Activated B cell treated with CpG ODN at 0.5 μM for 24 hours (primary cell): ENCODE measurements around the gene TENM4. TPM values are rescaled to one million over a fixed set of nuclear protein-coding genes. Genes with fewer than 3 reads are reported as not detected.

Experiments
- ATAC-seq: fragments of 200-7000 bp; cut with Tn5 transposase; one replicate; pipeline ENCODE4 v1.10.0; 2021; ENCODE audit warnings: low read depth, mild to moderate bottlenecking, moderate library complexity
- CTCF ChIA-PET: fragments of 350-600 bp; sonication (Branson Sonifier 250); formaldehyde crosslinking; loops from one replicate; lab custom pipeline; 2021; ENCODE audit warnings: antibody characterized with exemption; lab: Charles Lee
- POLR2A ChIA-PET: fragments of 350-600 bp; sonication (Branson Sonifier 250); formaldehyde crosslinking; loops from one replicate; lab custom pipeline; 2021; ENCODE audit warnings: antibody characterized with exemption; lab: Charles Lee
- DNase-seq: peaks from one replicate; pipeline ENCODE4 v3.0.0; 2022
- H3K27ac Mint-ChIP-seq: one replicate; pipeline ENCODE4 v1.8.0; 2020; ENCODE audit warnings: mixed read lengths
- H3K27me3 Mint-ChIP-seq: one replicate; pipeline ENCODE4 v1.8.0; 2021; ENCODE audit warnings: mixed read lengths
- H3K36me3 Mint-ChIP-seq: one replicate; pipeline ENCODE4 v1.8.0; 2021; ENCODE audit warnings: low read depth, mixed read lengths
- H3K4me1 Mint-ChIP-seq: one replicate; pipeline ENCODE4 v1.8.0; 2021; ENCODE audit warnings: mixed read lengths
- H3K4me3 Mint-ChIP-seq: one replicate; pipeline ENCODE4 v1.8.0; 2020; ENCODE audit warnings: mild to moderate bottlenecking, mixed read lengths
- H3K9me3 Mint-ChIP-seq: one replicate; pipeline ENCODE4 v1.8.0; 2020; ENCODE audit warnings: mixed read lengths
- intact Hi-C: fragments of 100-400 bp; cut with micrococcal nuclease; formaldehyde crosslinking; loops from one replicate; pipeline ENCODE4 v1.15.1; 2024
- total RNA-seq: library from RNA; stranded (reverse); gene quantifications from 2 replicates; pipeline ENCODE4 v1.2.3, GENCODE V29; 2022
- TF ChIP-seq, protein P1 (sequence below): fragments of 200-600 bp; IDR thresholded peaks from one replicate; pipeline ENCODE4 v1.8.0; 2022; ENCODE audit warnings: antibody characterized with exemption, mild to moderate bottlenecking

The TENM4 gene
- total RNA-seq, 1 donor from 2014 or later: 2.4 TPM

GRCh38 chr11:78666675-78667160, 774.1 kb downstream of the TENM4 start:
- CTCF ChIA-PET: interaction anchor here (1.4 kb wide), 1 partner anchor 21 kb away, joined by 3 read pairs; no protein-coding TSS in a partner anchor
- Mint-ChIP-seq H3K27me3 (peaks cover 3% of the 10 kb centered on the region), H3K9me3 (no peaks in the 10 kb centered on the region), H3K4me3 (no peak overlapping the region), H3K36me3 (no peaks in the 10 kb centered on the region), H3K27ac (no peak overlapping the region), H3K4me1 (no peaks in the 10 kb centered on the region)
- POLR2A ChIA-PET: no interaction called here
- DNase-seq (no peak), ATAC-seq (no peak)
- intact Hi-C loops: no loop called here
- TF ChIP-seq, protein P1, sequence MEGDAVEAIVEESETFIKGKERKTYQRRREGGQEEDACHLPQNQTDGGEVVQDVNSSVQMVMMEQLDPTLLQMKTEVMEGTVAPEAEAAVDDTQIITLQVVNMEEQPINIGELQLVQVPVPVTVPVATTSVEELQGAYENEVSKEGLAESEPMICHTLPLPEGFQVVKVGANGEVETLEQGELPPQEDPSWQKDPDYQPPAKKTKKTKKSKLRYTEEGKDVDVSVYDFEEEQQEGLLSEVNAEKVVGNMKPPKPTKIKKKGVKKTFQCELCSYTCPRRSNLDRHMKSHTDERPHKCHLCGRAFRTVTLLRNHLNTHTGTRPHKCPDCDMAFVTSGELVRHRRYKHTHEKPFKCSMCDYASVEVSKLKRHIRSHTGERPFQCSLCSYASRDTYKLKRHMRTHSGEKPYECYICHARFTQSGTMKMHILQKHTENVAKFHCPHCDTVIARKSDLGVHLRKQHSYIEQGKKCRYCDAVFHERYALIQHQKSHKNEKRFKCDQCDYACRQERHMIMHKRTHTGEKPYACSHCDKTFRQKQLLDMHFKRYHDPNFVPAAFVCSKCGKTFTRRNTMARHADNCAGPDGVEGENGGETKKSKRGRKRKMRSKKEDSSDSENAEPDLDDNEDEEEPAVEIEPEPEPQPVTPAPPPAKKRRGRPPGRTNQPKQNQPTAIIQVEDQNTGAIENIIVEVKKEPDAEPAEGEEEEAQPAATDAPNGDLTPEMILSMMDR: no peak

DNA sequence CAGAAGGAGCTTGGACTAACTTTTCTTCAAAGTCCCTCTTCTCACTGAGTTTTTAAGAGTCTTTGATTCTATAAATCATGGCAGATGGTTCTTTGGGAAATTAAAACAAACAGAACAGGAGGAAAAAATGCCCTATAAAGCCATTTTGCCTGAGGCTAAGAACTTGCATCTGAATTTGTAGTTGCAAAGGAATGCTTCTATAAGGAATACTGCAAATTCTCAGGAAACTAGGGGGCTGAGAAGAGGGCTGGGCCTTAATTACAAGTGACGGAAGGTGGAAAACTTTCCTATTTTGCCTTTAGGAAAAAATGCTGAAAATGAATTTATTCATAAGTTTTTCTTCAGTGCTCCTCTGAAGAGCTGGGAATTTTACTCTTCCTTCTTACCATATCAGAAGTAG, 776.2 kb downstream of the TENM4 start:
- no peak overlapping the region for H3K4me3 Mint-ChIP-seq
- no peaks in the 10 kb centered on the region for H3K4me1 Mint-ChIP-seq
- intact Hi-C loops: no loop called here
- no peaks in the 10 kb centered on the region for H3K36me3 Mint-ChIP-seq
- no peak for DNase-seq
- POLR2A ChIA-PET: no interaction called here
- no peak overlapping the region for H3K27ac Mint-ChIP-seq
- peaks cover 3% of the 10 kb centered on the region for H3K27me3 Mint-ChIP-seq
- CTCF ChIA-PET: no interaction called here
- TF ChIP-seq, protein P1: no peak
- no peaks in the 10 kb centered on the region for H3K9me3 Mint-ChIP-seq
- no peak for ATAC-seq

DNA sequence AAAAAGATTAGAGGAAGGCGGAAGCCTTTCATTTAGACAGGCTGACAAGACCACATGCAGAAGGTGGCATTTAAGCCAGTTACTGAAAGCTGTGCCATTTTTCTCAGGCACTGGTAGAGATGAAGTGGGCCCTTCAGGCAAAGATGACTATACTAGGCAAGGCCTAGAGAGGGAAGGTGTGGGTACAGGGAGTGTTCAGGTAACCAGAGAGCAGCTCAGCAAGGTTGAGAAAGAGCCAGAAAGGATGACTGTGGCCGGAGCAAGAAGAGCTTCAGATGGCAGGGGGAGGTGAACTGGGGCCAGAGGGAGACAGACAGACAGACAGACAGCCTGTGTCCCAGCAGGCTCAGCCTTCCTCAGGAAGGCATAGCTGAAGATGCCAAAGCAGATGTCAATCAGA, 778.0 kb downstream of the TENM4 start:
- H3K4me1 Mint-ChIP-seq: no peaks in the 10 kb centered on the region

GRCh38 chr11:78660471-78660870, 780.4 kb downstream of the TENM4 start:
- TF ChIP-seq, protein P1: no peak
- POLR2A ChIA-PET: no interaction called here

More for the DNA sequence above, 778.0 kb downstream of the TENM4 start:
- Mint-ChIP-seq H3K4me3 (no peak overlapping the region), H3K9me3 (no peaks in the 10 kb centered on the region), H3K27me3 (peaks cover 3% of the 10 kb centered on the region), H3K27ac (no peak overlapping the region), H3K36me3 (no peaks in the 10 kb centered on the region)
- TF ChIP-seq, protein P1: no peak
- DNase-seq: no peak
- ChIA-PET CTCF (no interaction called here), POLR2A (no interaction called here)
- no peak for ATAC-seq
- intact Hi-C loops: no loop called here

GRCh38 chr11:78659326-78660270, 781.2 kb downstream of the TENM4 start:
- ChIA-PET POLR2A (no interaction called here), CTCF (interaction anchor here (4.6 kb wide), 1 partner anchor 14 kb away, joined by 15 read pairs; no protein-coding TSS in a partner anchor)
- H3K27ac Mint-ChIP-seq: no peak overlapping the region
- DNase-seq (no peak), ATAC-seq (no peak)
- intact Hi-C loops: no loop called here
- H3K36me3 Mint-ChIP-seq: no peaks in the 10 kb centered on the region
- TF ChIP-seq, protein P1: no peak
- H3K4me3 Mint-ChIP-seq: no peak overlapping the region
- no peaks in the 10 kb centered on the region for H3K9me3 Mint-ChIP-seq
- H3K27me3 Mint-ChIP-seq: peaks cover 3% of the 10 kb centered on the region
- no peaks in the 10 kb centered on the region for H3K4me1 Mint-ChIP-seq

More at GRCh38 chr11:78660471-78660870, 780.4 kb downstream of the TENM4 start:
- Mint-ChIP-seq H3K36me3 (no peaks in the 10 kb centered on the region), H3K4me1 (no peaks in the 10 kb centered on the region), H3K27me3 (peaks cover 3% of the 10 kb centered on the region), H3K27ac (no peak overlapping the region), H3K9me3 (no peaks in the 10 kb centered on the region), H3K4me3 (no peak overlapping the region)
- intact Hi-C loops: no loop called here
- CTCF ChIA-PET: interaction anchor here (4.6 kb wide), 1 partner anchor 15 kb away, joined by 15 read pairs; no protein-coding TSS in a partner anchor
- DNase-seq (no peak), ATAC-seq (no peak)
